ENCODE results near the gene OR2AG2.
"Not testable (repeated sequence)": the region's sequence is repeated elsewhere in the genome, so short reads cannot be mapped to it uniquely, and the experiment has no call there.

Gene OR2AG2

DNA sequence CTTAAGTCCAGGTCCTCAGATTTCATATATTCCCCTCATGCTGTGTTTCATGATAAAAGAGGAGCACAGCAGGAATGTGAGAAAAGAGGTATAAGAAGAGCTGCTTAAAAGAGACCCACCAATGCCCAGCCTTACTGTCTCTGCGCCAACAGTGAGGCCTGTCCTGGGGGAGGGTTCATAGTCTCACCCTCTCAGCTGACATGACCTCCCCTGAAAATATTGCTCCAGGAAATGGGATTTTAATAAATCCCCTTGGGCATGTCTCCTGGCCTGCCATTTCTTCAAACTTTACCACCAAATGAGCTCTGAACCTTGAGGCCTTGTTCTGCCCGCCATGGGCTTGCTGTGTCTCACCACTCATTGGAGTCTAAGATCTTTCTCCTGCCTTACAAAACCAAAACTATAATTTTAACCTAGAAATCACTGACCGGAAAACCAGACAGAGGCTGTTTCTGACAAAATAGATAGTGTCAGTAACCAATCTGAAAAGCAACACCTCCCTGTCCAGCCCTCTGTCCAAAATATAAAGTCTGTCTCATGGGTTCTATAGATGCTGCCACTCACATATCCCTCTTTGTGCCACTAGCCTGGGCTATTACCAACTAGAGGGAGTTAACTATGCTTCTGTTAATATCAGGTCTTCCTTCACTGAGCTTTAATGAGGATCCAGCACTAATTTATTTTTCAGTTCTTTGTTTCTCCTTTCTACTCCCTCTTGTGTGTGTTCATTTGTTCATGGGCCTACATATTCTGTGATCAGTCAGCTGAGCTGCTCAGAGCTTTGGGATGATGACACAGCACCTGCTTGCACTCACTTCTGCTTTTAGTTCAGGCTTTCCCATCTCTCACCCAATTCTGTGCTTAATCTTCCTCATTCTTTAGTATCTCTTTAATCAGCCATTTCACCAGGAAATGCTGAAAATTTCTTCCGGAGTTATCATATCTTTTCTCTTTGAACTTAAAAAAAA is at the start of gene OR2AG2:
TSS of gene OR2AG2 (minus strand) at position 51 of the 968 bp plus-strand sequence. CDS start 3,019 bp downstream, outside the sequence.
- no peak for DNase-seq (ENCODE audit: low read depth)

DNA sequence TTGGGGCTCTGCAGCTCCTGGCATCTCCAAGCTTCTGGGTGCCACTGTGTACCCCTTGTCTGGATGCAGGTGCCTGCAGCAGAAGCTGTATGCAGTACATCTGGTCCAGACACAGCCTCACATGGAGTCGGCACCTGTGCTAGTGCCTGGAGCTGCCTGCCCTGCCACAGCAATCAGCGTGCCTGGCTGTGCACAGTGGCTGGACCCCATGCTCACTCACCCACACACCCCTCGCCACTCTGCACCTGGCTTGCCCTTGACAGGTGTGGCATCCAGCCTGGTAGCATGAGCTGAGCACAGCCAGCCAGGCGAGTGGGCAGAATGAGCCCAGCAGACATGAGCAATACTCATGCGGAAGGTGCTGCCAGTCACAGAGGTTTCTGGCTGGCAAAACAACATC is 47.2 kb upstream of the OR2AG2 start:
- DNase-seq (ENCODE audit: low read depth), result no peak

DNA sequence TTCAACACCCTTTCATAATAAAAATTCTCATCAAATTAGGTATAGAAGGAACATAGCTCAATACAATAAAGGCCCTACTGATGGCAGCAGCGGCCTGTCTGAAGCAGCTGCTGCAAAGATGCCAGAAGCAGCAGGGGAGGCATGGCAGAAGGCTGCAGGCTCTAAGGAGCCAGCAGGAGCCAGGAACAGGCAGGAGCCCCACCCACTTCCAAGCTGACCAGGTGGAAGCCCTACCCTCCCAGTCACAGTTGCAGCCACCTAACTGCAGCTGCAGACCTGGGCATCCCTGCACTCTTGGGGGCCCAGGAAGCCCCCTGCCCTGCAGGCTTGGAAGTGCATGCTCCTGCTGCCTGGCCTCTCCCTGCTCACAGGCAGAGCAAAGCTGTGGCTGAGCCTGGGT is 45.9 kb upstream of the OR2AG2 start:
- no peak for DNase-seq (ENCODE audit: low read depth)

DNA sequence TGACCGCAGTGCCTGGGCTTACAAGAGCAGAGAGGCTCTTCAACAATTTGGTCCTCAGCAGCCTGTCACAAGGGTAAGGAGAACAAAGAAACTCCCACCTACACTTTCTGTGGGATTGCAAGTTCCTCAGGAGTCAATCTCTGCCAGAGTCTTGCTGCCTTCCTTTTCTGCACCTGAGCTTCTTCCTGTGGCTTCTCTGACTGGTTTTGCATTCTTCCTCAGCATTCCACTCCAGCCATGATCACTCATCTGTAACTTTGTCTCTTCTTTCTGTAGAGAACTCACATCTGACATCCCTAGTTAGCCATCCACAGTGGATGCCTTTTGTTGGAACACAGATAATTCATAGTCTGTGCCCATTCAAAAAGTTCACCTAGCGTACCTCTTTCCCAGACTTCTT is 41.9 kb upstream of the OR2AG2 start:
- DNase-seq (ENCODE audit: low read depth), result no peak

DNA sequence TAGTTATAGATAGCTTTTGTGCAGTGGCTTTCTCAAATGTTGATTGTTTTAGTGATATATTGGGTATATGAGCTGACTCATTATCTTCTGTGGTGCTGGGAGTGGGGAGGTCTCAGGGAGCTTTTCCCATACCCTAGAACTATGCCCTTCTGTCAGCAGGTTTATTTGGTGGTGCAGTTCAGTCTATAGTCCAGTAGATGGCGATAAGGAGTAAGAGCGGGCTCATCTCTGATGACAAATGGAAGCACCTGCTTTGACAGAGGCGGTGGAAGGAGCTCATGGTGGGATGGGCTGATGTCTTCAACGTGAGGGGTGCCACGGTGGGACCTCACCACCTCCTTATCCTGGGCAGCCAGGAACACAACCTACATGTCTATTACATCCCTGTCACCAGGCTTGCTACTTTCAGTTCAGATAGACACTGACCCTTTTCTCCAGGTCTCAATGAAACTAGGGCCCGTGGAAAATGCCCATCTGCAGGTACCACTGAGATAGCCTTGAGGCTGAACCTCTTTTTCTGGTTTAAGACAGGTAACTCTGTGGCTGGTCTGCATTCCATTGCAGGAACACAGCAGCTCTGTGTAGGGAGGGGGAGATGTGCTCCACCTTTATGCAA is 40.7 kb upstream of the OR2AG2 start:
- no peak for DNase-seq (ENCODE audit: low read depth)

GRCh38 chr11:6801075-6801474 is 29.3 kb upstream of the OR2AG2 start:
- DNase-seq (ENCODE audit: low read depth), result not testable (repeated sequence)

GRCh38 chr11:6799402-6799801 is 27.6 kb upstream of the OR2AG2 start, which contains the start of gene OR6A2:
Gene OR6A2, minus strand, starts transcription at chr11:6799689. Its CDS starts 3,981 bp downstream, at chr11:6795708.
- peak; percentile 64 for DNase-seq (ENCODE audit: low read depth)

DNA sequence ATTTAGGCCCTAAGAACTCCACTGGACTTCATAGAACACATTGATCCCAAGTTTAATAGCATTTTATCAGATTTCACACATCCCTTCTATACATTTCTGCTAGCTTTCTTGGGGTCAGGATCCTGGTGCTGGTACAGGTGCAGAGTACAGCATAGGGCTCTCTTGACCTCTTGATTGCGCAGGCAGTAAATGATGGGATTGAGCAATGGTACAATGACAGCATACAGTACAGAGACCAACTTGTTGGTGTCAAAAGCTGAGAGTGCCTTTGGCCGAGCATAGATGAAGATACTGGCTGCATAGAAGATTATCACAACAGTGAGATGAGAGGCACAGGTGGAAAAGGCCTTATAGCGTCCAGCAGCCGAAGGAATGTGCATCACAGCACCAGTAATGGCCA is 22.9 kb upstream of the OR2AG2 start:
- DNase-seq (ENCODE audit: low read depth), result no peak

DNA sequence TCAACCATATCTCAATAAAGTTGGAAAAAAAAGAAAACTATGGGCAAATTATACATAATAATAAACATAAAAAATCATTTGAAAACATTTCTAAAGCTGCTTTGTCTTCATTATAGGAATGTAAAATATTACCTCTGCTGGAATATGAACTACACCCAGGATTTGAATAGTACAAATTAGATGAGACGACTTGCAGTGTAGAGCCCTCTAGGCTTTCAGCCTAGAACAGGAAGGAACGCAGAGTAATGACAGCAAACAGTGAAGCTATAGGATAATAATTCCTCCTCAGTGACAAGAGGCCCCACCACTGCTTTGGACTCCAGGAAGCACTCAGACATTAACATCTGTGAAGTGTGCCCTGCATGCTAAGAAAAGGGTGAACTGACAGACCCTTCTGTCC is 18.8 kb upstream of the OR2AG2 start:
- DNase-seq (ENCODE audit: low read depth), result no peak

DNA sequence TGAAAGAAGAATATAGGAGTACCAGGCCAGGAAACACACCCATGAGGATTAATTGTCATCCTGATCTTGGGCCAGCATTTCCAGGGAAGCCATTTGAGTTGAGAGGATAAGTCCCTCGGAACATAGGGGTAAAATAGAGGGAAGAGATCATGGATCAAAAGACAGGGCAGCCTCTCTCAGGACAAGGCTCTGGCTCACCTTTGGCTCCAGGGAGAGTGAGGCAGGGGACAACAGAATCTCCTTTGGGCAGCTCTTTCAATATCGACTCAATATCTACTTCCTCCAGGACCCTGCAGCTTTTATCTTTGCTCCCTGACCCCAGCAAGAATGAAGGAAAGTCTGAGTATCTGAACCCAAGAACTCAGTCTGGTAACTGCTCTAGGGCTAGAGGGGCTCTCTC is 10.9 kb upstream of the OR2AG2 start, which contains the start of gene OR2AG1:
TSS of gene OR2AG1 (plus strand) at position 301 of the 400 bp plus-strand sequence. CDS start 2,018 bp downstream, outside the sequence.
- DNase-seq (ENCODE audit: low read depth), result no peak

DNA sequence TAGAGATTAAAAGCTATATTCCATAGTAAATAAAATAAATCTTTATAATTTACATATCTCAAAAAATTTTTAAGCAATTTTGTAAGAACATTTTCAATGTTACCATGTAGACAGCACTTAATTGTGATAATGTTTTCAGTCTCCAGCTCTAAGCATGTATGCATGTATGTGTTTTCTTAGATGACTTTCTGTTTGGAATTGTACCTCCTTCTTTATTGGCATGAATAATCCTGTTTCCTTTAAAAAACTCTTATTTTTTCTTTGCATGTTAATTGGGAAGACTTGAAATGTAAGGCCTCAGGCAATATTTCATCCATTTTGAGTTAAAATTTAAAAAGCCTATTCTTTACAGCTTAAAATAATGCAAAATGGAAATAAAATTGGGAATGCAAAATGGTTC is 9.1 kb upstream of the OR2AG2 start:
- DNase-seq (ENCODE audit: low read depth), result no peak

DNA sequence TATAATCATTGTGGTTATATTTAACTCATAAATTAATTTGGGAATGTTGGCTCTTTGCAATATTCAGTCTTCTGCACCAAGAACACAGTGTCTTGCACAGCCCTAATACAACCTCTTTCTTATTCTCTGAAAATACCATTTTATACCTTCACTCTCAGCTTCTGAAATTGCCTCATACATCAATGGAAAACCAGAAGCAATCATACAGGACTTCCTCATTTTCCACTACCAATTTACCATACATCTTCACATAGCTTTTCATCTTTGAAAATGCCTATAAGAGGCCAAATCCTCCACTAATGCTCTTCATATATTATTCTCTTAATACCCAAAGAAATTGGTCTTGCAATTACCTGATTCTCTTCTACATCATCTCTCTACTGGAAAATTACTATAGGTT is 6.7 kb upstream of the OR2AG2 start:
- DNase-seq (ENCODE audit: low read depth), result no peak

GRCh38 chr11:6757373-6757967 is 14.3 kb downstream of the OR2AG2 start:
- peak; percentile 20 for DNase-seq (ENCODE audit: low read depth)

DNA sequence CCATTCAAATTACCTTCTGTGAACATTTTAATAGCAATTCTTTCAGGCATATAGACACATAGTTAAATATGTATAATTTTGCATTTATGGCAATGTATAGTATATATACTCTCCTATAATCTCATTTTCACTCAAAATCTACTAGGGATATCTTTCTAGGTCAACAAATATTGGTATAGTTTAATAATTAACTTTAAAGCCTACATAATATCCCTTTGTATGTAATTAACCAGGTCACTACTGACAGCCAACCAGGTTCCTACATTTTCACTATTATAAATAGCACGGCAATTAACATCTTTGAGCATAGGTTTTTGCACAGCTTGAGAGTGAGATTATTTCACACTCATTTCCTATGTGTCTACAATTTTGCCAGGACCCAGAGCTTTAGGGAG is 15.8 kb downstream of the OR2AG2 start:
- DNase-seq (ENCODE audit: low read depth), result no peak

DNA sequence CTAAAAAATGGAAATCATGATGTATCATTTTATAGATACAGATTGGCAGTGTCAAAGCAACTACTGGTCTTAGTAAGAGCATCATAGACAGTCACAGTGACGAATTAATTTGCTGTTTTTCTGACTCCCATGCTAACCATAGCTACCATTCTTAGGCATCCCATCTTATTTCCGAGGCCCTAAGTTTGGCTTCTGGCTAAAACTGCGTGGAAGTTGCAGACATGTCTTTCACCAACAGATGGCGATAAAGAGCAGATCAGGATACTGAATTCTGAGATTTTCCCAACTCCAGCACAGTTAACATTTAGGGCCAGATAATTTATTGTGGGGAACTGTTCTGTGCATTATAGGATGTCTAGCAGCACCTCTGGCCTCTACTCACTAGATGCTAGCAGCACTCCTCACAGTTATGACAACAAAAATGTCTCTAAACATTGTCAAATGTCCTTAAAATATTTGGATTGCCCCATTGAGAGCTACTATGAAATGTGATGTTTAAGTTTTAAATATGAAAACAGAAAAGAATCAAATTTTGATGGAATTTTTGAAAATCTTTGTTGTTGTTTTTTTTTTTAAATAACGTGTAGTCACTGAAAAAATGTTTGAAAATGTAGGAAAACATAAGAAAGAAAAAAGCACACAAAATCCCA is 16.3 kb downstream of the OR2AG2 start:
- DNase-seq (ENCODE audit: low read depth), result no peak

- DNase-seq (ENCODE audit: low read depth), result no peak
These were observed 24.6 kb downstream of the OR2AG2 start for GRCh38 chr11:6747097-6747668.

GRCh38 chr11:6746626-6747025 is 25.1 kb downstream of the OR2AG2 start:
- no peak for DNase-seq (ENCODE audit: low read depth)

GRCh38 chr11:6746086-6746618 is 25.6 kb downstream of the OR2AG2 start:
- DNase-seq (ENCODE audit: low read depth), result no peak

DNA sequence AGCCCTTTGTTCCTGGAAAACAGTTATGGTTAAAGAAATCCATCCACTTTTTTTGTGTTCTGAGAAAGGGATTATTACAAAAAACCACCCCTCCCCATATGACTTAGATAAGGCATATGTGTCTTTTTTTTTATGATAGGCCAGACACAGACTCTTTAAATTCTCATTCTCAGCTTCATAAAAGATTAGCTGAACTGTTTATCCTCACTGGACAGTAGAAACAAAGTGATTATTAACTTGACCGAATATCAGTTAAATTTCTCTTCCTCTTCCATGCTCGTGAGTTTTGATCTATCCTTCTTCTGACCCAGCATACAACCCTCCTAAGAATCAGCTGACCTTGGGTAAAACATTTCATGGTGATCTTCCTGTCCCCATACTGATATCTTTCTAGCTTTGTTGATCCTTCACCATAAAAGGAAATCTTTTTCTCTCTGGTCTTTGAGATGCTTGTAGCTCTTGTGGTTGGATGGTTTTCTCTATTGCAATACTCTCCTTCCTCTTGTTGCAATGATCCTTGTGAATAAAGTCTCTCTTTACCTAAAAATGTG is 26.2 kb downstream of the OR2AG2 start:
- no peak for DNase-seq (ENCODE audit: low read depth)

- no peak for DNase-seq (ENCODE audit: low read depth)
These were observed 26.8 kb downstream of the OR2AG2 start for GRCh38 chr11:6745018-6745417.

- DNase-seq (ENCODE audit: low read depth), result no peak
These were observed 29.5 kb downstream of the OR2AG2 start for GRCh38 chr11:6742260-6742659.

All from HS-5 (cell line).